T-helper 1 cell treated with Interleukin-12 subunit alpha and Interleukin-12 subunit beta and Interleukin-4 antibody, amounts not matched to agents 30 ng/mL and 1 ng/mL, for 36 hours (primary cell): ENCODE data around the gene TMOD2. TPM values are rescaled to one million over a fixed set of nuclear protein-coding genes. Genes with fewer than 3 reads are reported as not detected.

ENCODE experiments used
- intact Hi-C: fragments of 100-400 bp; cut with micrococcal nuclease; formaldehyde crosslinking; loops from one replicate; pipeline ENCODE4 v1.15.1; 2024
- total RNA-seq: library from RNA; stranded (reverse); gene quantifications from 2 replicates; pipeline ENCODE4 v1.2.3, GENCODE V29; 2022

The TMOD2 gene
- 10.0 and 10.6 TPM in 2 replicates for total RNA-seq

DNA sequence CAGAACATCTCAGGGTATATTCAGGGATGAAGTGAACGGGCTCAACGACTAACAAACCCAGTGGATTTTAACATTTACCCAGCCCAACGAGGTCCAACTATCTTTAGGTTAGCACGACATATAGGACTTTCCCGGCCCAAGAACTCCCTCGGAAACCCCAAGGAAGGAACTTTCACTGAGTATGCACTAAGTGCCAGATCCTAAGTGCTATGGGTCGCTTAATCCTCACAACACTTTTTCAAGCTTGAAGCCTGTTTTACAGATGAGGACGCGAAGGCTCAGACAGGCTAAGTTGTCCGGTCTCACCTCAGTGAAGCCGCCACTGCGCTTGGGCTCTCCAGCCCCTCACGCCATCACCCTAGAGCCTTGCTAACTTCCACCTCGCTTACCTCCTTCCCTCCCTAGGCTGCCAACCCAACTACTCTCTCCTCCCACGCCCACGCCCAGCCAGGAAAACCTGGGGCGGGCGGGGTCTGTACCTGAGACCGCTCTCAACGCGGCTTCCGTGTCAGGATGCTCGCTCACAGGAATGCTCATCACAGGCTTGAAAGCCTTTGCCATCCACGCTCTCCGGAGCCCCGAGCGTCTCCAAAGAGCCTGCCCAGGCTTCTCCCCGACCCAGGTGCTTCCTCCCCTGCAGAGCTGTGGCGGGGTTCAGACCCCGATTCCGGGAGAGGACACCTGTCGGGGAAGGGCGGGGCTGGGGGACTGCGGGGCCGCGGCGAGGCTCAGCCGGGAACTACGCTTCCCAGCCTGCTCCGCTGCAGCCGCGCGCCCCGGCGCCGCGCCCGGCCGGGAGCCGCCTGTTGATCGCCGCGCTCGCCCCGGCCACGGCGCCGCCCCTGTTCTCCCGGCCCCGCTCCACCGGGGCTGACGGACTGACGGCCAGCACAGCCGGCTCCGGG lies at the start of gene TMOD2:
TSS of gene TMOD2 (plus strand) at position 806 of the 905 bp plus-strand sequence. CDS start 14,845 bp downstream, outside the sequence.
- intact Hi-C loops: loop anchor here (1.0 to 5.0 kb wide), 3 partner anchors 15 to 76 kb away; partner anchors contain the start of gene TMOD3

DNA sequence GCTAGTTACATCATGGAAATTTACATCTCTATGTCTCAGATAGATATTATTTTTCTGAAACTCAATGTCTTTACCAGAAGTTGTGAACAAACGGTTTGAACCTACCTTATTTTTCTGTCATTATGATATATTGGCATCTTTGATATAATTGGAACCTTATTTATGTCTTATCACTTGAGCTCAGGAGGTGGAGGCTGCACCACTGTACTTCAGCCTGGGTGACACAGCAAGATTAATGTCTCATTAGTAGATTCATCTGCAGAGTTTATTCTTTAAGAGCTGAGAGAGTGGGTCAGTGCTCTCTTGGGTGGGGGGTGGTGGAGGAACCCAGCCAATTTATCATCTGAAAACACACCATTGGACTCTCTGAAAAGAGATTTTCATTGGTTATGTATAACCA lies 48.7 kb upstream of the TMOD2 start:
- intact Hi-C loops: no loop called here

DNA sequence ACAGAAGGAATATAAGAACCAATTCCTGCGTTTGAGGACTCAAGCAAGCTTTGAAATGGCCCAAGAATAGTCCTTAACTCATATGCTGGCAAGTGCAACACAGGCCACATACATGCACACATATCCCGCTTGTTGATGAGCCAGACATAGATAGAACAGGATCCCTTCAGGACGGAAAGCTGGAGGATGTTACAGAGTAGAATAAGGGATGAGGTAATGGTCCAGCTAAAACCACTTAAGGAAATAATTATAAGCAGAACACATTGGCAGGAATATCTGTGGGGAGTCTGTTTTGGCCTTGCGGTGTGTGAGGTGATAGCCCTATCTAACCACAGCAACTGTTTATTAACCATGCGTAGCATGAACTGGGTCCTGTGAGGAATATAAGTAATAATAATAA lies 45.1 kb upstream of the TMOD2 start:
- intact Hi-C loops: no loop called here

DNA sequence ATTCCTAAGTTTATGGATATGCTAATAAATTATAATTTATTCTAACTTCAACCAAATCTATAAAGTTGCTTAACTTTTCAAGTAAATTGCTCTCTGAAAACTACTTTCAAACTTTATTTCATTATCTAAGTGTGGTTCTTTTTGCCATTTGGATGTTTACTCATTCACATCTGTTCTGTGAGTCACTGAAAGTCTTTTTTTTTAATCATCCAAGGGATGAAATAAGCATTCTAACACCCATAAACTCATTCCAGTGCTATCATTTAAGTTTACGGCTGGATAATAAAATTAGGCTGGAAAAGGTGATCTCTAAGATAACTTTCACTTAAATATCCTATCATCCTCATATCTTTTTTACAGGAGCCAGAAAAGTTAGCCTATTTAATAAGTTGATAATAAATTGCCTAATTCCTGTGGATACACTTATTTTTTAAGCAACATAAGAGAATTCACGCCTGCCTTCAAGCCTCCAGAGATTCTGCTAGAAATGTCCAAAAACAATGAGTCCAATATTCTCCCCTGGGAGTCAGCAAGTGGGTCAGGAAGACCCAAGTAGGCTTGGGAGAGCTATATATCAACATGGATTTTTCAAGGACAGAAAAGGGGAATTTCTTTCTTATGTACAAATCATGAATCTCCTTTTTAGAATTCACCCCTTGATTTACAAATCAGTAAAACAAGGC lies 44.3 kb upstream of the TMOD2 start:
- intact Hi-C loops: no loop called here

DNA sequence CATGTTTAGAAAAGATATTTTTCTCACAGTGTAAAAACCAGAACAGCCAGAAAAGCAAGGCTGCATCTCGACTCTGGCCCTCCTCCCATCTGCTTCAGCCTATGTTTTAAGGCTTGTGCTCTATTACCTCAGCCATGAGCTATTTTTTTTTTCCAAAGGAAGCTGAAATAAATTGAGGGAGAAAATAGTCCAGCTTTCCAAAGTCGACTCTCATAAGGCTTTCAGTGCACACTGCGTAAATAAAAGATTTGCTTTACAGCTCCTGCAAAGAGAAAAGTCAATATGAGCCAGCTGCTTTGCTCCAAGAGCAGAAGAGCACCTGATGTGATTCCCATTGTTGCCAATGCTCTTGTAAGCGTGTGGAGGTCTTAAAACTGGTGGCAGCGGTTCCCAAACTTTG lies 43.4 kb upstream of the TMOD2 start:
- intact Hi-C loops: no loop called here

DNA sequence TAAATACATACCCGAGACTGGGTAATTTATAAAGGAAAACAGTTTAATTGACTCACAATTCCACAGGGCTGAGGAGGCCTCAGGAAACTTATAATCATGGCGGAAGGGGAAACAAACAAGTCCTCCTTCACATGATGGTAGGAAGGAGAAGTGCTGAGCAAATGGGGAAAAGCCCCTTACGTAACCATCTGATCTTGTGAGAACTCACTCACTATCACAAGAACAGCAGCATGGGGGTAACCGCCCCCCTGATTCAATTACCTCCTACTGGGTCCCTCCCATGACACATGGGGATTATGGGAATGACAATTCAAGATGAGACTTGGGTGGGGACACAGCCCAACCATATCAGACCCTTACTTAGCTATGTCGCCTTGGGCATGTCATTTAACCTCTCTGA lies 42.4 kb upstream of the TMOD2 start:
- intact Hi-C loops: no loop called here

DNA sequence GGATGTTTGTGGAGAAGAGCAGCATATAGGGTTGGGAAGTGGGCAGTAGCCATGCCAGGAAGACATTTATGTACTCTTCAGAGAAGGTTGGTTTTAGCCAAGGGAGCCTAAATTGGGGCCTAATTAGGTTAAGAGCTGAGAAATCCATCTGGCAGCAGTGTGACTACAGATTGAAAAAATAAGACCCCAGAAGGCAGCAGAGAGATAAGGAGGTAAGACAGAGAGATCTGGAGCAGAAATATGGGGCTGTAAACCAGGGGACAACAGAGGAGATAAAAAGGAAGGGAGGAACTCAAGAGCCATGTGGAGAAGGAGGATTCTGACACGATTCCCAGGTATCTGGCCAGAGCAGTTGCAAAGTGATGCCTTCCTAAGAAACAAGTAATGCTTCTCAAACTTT lies 37.2 kb upstream of the TMOD2 start:
- intact Hi-C loops: no loop called here

DNA sequence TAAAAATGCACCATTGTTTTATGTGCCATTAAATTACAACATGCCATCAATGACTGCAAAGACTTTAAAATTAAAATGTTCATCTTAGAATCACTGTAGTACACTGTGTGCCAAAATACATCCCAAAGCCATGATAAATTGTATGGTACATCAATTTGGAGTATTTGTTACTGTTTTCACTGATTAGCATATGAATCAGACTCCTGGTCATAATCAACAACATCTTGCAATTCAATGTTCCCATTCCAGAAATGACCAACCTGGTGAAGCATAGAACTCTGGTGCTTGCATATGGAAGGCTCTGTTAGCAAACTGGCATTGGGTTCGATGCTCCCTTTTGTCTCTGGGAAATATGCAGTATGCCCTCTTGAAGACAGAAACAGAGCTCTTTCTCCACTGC lies 36.5 kb upstream of the TMOD2 start:
- intact Hi-C loops: no loop called here

DNA sequence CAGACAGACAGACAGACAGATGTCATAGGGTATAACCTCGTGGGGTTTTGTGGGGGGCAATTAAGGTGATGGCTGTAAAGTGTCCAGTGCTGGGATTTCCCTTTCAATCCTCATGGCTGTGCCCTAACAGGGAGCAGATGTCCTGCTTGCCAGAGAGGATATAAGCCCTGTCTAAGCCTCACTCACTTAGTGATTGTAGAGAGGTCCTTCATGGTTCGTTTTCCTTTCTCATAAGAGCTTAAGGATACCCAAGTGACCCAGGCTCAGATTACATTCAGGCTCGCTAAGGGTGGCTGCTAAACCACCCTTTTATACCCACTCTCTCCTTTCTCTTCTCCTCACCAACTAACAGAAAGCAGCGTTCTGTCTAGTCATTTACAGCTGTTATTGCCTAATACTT lies 33.2 kb upstream of the TMOD2 start:
- intact Hi-C loops: no loop called here

DNA sequence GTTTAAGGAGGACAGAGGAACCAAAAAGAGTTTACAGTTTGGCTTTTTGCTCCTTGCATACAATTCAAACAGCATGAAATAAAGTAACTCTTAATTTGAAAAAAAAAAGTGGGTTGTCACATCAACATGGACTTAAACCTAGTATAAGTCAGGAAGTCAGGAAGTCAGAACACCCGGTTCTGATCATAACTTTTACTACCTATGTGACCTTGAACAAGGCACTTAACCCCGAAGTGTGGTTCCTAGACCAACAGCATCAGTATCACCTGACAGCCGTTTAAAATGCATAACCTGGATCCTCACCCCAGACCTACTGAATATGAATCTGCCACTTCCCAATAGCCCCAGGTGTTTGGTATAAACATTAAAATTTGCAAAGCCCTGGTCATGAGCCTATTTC lies 32.7 kb upstream of the TMOD2 start:
- intact Hi-C loops: no loop called here

DNA sequence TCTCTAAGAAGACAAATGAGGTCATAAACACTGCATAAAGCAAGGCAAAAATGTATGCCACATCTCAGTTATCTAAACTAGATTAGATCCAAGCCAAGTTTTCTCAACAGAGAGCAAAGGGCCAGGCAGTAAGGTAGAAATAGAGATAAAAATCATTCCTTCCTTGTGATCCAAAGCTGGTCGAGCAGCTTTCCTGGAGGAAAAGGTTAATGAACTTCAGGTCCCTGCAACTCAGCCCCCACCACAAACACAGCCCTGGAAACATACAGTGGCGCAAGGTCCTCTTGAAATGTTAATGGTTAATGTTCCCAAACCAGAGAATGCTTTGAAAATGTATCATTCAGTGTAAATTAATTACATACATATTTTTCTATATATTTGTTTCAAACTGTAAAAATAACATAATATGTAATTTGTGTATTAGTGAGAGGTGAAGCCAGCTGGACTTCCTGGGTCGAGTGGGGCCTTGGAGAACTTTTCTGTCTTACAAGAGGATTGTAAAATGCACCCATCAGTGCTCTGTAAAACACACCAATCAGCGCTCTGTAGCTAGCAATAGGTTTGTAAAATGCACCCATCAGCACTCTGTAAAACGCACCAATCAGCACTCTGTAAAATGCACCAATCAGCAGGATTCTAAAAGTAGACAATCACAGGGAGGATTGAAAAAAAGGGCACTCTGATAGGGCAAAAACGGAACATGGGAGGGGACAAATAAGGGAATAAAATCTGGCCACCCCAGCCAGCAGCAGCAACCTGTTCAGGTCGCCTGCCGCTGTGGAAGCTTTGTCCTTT lies 31.0 kb upstream of the TMOD2 start:
- intact Hi-C loops: no loop called here

DNA sequence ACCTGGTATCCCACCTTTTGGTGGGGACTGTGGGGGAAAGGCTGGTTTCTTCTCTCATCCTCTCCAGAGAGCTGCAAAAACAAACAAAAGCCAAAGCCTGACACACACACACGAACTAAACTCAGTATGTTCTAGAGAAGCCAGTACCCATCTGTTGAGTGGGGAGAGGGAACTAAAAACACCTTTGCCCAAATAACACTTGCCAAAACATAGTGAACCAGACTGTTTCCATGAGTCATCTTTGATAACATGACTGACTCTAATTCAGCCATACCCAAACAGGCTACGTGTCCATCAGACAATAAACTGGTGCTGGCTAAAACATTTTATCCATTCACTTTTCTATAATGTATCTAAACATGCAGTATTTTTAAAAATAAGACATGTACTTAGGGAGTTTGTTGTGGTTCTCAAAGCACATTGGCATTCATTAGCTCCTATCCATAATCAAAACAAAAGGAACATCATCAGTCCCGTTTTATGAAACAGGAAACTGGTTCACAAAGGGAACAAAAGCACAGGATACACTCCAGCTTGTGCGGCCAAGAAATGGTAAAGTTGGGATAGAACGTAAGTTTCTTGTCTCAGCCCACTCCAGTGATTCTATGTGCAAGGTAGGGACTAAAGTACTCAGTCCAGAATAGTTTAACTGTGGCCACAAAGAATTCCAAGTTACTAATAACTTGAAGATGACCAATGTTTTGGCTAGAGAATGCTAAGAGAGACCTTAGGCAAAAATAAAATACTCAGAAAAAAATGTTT lies 30.0 kb upstream of the TMOD2 start:
- intact Hi-C loops: no loop called here

DNA sequence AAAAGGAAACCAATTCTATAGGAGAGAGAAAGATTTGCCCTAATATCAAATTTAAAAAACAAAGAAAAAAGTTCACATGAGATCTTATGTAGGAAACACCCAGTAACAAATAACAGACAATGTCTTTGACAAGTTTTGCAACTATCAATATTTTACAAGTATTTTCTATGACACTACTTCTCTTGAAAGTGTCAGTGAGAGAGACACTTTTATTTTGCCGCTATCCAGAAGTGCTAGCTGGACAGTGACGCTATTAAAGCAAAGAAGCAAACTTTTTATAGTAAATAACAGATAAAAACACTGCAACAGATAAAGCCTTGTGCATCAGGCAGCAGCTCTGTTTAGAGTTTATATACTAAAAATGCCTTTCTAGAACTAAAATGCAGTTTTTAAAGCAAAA lies 27.2 kb upstream of the TMOD2 start:
- intact Hi-C loops: no loop called here

DNA sequence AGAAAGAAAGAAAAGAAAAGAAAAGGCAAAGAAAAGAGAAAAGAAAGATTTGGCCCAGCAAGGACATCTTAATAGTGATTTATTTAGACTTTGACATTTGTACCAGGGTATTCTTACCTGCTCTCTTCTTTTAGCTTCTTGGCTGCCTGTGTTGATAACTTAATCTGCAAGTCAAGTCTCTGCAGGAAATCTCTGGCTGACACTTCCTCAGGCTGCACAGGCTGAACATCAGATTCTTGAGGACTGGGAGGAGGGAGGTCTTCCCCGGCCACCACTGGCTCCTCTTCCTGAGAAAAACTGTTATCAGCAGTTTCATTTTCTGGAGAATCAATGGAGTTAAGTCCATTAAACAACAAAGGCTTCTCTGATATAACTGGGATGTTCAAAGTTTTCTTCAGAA lies 26.7 kb upstream of the TMOD2 start:
- intact Hi-C loops: no loop called here

DNA sequence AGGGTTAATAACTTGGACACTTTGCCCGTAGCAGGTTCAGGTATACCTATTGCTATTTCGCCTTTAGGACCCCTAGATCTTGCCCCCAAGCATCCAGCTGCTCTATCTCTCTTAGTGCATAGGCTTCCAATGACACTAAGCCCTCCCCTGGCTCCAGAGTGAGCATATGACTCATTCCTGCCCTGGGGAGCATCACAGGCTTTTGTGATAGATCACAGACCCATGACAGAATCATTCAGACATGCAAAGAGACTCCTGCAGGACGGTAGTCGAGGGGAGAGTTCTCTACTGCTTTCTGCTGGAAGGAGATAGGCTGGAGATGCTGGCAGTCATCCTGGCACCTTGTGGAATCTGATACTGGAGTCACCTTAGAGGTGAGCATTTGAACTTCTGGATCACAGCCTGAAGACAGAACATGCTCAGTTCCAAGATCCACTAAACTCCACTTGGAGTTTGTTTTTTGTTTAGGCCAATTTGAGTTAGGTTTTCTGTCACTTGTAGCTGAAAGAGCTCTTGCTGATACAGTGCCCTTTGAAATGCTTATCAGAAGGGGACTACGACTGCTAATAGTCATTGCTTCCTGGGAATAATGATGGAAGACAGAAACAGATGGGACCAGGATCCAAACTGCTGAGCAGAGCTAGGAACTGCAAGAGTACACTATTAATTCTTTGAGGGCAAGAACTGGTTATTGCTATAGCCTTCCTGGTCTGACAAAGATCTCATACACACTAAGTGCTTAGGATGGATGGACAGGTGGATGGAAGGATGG lies 24.9 kb upstream of the TMOD2 start:
- intact Hi-C loops: no loop called here

DNA sequence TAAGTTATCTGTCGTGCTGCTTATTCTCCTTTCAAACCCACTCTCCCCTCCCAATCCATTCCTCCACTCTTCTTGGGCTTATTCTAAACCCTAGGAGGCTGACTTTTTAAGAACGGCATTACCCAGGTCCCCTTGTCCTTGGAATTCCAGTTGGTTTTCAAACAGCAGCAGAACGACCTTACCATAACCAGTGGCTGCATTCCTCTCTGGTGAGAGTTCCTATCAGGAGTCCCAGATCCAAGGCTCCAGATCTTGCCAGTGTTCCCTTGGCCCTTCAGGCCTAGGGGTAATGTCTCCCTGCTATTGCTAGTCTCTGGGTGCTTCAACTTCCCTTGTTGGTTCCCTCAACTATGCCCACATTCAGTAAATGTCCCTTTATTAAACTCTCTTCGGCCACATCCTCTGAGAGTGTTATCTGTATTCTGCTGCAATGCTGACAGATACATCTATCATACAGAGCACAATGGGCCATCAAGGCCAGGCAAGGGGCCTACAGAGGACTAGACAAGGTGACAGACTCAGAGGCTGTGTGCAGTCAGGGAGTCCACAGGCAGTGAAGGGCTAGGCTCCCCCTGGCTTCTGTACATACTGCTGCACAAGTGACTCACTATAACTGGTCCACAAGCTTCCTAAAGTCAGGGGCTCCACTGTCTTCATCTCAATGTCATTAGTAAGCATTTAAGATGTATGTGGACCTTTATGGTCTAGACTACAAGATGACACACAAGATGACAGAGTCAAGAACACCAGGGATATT lies 24.1 kb upstream of the TMOD2 start:
- intact Hi-C loops: no loop called here

DNA sequence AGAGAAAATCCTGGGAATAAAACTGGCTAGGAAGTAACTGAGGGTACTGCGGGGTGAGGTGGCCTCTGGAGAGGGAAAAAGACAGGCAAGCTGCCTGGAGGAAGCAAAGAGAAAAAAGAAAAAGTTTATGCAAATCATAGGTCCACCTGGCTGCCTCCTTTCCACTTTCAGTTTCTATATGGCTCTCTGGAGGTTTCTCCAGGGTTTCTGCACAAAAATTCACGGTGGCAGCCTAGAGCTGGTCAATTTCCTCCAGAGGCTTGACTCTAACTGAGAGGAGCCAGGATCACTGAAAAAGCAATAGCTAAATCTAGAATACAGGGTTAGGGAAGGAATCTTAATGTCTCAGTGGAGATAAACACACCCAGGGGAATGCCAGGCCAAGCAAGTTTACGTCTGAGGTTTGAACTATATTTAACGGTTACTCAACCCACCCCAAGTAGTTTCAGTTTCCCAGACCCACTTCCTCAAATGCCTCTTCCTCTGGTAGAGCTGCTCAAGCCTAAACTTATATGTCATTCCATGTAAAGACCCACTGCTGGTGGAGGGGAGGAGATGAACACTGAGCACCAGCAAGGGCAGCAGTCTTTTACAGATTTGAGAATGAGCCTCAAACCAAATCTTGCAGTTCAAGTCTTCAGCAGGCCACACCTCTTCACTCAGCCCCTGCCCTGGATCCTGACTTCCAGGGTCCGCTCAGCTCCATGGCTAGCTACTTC lies 19.7 kb upstream of the TMOD2 start:
- intact Hi-C loops: loop anchor here (1.0 to 10.0 kb wide), 9 partner anchors 20 to 1467 kb away; partner anchors contain the start of genes AP4E1, ARPP19, DMXL2 and HDC

DNA sequence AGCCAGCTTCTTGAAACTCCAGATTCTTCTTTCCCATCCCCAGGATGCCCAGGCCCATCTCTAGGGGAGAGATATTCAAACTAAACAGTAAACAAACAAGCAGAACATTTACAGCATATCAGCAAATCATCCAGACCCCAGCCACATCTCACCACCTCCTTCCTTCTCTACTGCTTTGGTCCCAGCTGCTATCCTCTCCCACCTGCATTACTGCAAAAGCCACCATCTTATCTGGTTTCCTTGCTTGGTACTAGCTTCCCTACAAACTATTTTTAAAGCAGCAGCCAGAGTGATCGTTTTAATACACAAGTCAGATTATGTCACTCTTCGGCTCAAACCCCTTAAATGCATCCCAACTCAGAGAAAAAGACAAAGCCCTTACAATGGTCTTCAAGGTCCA lies 18.8 kb upstream of the TMOD2 start:
- intact Hi-C loops: loop anchor here (1.0 to 10.0 kb wide), 4 partner anchors 97 to 1468 kb away; partner anchors contain the start of genes AP4E1, ARPP19, HDC and TMOD3
